ENCODE data around the gene TBC1D9B.
"Not testable (repeated sequence)": the region's sequence is repeated elsewhere in the genome, so short reads cannot be mapped to it uniquely, and the experiment has no call there.

Gene TBC1D9B

DNA sequence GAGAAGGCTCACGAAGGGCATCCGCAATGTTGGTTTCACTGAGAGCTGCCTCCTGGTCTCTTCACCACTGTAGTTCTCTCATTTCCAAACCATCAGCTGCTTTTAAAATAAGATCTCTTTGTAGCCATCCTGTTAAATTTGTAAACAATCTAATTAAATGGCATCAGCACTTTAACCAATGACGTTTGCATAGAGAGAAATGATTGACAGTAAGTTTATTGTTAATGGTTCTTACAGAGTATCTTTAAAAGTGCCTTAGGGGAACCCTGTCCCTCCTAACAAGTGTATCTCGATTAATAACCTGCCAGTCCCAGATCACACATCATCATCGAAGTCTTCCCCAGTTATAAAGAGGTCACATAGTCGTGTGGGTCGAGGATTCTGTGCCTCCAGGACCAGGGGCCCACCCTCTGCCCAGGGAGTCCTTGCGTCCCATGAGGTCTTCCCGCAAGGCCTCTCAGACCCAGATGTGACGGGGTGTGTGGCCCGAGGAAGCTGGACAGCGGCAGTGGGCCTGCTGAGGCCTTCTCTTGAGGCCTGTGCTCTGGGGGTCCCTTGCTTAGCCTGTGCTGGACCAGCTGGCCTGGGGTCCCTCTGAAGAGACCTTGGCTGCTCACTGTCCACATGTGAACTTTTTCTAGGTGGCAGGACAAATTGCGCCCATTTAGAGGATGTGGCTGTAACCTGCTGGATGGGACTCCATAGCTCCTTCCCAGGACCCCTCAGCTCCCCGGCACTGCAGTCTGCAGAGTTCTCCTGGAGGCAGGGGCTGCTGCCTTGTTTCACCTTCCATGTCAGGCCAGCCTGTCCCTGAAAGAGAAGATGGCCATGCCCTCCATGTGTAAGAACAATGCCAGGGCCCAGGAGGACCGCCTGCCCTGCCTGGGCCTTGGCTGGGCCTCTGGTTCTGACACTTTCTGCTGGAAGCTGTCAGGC, 70.4 kb downstream of the TBC1D9B start:
- DNase-seq (ENCODE audit: low spot score), result no peak

DNA sequence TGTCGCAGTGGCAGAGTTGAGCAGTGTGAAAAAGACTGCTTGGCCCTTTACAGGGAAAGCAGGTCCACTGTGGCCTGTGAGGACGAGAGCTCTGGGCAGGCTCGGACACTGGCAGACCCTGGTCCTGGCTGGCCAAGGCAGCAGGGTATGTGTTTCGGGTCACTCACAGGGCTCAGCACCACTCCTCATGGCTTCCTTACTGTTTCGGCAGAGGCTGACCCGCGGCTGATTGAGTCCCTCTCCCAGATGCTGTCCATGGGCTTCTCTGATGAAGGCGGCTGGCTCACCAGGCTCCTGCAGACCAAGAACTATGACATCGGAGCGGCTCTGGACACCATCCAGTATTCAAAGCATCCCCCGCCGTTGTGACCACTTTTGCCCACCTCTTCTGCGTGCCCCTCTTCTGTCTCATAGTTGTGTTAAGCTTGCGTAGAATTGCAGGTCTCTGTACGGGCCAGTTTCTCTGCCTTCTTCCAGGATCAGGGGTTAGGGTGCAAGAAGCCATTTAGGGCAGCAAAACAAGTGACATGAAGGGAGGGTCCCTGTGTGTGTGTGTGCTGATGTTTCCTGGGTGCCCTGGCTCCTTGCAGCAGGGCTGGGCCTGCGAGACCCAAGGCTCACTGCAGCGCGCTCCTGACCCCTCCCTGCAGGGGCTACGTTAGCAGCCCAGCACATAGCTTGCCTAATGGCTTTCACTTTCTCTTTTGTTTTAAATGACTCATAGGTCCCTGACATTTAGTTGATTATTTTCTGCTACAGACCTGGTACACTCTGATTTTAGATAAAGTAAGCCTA, 71.3 kb downstream of the TBC1D9B start:
- no peak for DNase-seq (ENCODE audit: low spot score)

DNA sequence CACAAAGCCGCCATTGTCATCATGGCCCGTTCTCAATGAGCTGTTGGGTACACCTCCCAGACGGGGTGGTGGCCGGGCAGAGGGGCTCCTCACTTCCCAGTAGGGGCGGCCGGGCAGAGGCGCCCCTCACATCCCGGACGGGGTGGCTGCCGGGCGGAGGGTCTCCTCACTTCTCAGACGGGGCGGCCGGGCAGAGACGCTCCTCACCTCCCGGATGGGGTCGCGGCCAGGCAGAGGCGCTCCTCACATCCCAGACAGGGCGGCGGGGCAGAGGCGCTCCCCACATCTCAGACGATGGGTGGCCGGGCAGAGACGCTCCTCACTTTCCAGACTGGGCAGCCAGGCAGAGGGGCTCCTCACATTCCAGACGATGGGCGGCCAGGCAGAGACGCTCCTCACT, 72.8 kb downstream of the TBC1D9B start:
- DNase-seq (ENCODE audit: low spot score), result not testable (repeated sequence)

DNA sequence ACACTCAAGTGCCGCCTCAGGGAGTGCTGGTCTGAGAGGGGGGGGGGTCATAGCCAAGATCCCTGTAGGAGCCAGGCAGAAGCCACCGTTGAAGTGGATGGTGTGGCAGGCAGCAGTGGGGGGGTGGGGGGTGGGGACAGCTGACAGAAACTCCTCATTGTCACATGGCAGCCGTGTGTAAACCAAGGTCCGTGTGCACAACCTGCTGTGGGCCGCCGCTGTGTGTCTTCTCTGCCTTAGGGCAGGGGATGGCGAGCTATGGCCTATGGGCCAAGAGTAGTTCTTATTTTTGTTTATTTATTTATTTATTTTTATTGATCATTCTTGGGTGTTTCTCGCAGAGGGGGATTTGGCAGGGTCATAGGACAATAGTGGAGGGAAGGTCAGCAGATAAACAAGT, 73.6 kb downstream of the TBC1D9B start:
- no peak for DNase-seq (ENCODE audit: low spot score)

DNA sequence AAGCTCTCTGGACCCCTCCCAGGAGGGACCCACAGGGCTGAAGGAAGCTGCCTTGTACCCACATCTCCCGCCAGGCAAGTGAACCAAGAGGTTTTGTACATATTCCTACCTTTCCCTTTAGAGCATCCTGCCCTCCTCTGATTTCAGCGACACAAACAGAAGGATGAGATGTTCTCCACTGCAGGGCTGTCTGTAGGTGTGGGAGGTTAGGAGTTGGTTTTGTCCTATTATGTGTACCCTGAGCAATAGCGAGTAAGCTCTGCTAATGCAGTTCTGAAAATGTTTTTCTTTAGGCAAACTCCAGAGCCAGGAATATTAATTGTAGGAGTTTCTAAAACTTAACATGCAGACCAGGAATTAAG, 74.0 kb downstream of the TBC1D9B start:
- no peak for DNase-seq (ENCODE audit: low spot score)

DNA sequence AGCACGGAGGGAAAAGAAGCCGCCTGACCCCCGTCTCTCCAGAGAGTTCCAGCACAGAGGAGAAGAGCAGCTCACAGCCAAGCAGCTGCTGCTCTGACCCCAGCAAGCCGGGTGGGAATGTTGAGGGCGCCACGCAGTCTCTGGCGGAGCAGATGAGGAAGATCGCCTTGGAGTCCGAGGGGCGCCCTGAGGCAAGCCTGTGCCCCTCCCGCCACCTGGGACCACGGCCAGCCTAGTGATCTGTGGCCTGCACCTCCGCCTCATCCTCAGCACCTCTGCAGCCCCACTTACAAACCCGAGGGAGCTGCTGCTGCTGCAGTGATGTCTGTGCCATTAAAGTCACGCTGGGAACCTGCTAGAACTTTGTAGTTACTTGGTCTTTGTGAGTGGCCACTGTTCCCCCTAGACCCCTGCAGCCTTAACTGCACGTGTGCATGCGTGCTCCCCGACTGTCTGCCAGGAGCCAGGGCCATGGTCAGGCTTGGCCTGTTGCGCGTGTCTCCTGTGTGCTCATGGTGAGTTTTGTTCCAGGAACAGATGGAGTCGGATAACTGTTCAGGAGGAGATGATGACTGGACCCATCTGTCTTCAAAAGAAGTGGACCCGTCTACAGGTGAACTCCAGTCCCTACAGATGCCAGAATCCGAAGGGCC, 74.5 kb downstream of the TBC1D9B start:
- DNase-seq (ENCODE audit: low spot score), result no peak

DNA sequence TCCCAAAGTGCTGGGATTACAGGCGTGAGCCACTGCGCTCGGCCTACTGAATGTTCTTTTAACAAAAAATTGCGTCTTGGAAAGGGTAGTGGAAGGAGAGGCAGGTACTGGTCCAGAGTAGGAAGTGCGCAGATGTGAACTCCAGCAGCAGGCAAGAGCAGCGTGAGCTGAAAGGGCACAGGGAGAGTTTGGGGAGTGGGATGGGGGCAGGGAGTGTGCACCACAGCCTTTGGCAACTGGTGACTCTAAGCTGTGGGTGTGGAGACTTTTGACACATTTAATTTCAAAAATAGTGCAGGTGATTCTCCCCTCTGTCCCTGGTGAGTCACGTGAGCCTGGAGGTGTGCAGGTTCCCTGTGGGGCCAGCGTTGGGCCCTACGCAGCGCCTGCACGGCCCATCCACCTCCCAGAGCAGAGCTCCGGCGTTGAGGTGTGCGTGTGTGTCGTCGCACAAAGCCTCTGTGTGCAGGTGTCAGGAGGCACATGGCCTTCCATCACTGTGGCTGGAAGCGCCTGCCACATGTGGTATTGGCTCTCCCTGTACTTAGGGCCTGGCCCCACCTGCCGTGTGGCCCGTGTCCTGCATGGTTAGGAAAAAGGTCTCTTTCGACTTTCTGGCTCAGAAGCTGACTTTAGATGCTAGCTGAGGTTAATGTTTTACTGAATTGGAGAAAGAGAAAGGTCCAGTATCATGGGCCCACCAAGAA, 75.5 kb downstream of the TBC1D9B start:
- no peak for DNase-seq (ENCODE audit: low spot score)

DNA sequence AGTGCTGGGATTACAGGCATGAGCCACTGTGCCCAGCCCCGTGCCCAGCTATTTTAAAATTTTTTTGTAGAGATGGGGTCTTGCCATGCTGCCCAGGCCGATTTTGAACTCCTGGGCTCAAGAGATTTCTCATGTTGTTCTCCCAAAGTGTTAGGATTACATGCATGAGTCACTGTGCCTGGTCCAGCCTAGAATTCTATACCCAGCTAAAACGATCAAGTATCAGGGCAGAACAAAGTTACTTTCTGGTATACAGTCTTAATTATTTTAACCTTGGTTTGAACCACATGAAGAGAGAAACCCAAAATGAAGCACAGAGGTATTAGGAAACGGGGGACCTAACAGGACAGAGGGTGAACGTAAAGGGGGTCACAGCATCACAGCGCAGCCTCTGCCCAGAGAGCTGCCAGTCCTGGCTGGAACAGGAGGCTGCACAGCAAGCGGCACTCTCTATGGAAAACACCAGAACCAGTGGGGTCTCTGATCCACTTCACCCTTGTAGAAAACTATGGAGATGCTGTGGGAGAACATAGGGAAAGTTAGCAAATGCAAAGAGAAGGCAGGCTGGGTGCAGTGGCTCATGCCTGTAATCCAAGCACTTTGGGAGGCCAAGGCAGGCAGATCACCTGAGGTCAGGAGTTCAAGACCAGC, 76.8 kb downstream of the TBC1D9B start:
- DNase-seq (ENCODE audit: low spot score), result no peak

DNA sequence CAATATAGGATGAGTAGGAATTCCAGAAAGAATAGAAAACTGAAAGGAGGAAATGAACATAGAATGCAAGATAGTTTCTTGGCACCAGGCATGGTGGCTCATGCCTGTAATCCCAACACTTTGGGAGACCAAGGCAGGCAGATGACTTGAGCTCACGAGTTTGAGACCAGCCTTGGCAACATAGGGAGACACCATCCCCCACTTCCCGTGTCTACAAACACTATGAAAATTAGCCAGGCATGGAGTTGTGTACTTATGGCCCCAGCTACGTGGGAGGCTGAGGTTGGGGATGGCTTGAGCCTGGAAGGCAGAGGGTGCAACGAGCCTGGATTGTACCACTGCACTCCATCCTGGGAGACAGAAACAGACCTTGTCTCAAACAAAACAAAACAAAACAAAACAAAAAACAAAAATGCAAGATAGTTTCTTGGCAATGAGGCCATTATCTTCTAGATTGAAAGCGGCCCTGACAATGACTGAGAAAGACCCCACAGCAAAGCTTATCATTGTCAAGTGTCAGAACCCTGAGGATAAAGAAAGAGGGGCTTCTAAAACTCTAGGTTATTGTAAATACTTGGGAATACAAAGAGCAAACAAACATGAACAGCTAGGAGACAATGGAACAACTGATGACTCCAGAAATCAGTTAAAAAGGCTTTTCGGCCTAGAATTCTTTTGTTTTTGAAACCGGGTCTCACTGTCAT, 77.8 kb downstream of the TBC1D9B start:
- no peak for DNase-seq (ENCODE audit: low spot score)

DNA sequence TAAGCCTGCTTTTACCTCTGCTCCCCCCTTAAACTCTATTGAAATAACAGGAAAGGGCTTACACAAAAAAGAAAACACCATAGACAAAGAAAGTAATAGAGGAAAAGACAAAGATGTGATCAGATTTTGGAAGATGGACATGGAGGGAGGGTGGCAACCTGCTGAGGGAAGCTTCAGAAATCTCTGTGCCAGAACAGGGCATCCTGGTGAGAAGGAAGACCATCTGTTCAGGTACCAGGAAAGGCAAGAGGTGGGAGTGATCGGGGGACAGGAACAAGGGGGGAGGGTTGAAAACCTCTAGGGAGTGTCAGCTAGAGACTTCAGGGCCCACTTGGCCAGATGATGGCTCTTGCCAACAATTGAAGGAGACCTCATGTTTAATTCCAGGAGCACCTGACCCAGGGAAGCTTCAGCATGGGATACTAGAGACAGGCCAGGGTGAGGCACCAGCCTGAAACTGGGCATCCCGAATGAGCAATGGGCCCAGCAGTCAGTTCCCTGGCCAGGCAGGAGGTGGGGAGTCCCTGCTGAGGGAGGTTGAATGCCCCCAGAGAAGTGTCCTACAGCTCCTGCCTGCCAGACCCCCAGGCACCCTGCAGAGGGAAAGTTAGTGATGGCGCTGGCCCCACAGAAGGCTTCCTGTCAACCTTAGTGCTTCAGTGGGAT, 78.8 kb downstream of the TBC1D9B start:
- DNase-seq (ENCODE audit: low spot score), result no peak

DNA sequence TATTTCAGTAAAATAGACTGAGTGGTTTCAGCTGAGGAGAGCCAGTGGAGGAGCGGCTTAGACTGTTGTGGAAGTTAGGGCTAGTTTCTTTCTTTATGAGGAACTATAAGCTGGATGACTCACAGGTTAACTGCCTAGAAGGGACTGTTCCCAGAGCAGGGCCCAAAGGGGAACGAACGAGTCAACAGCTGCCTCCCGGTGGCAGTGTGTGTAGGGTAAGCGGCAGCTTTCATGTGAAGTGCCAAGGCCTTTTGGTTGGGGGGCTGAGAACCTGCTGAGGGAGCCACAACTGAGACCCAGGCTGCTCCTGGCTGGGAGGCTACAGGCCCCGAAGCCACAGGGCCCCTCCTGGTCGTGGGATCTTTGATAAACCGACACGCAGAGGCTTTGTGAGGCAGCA, 80.0 kb downstream of the TBC1D9B start:
- no peak for DNase-seq (ENCODE audit: low spot score)

DNA sequence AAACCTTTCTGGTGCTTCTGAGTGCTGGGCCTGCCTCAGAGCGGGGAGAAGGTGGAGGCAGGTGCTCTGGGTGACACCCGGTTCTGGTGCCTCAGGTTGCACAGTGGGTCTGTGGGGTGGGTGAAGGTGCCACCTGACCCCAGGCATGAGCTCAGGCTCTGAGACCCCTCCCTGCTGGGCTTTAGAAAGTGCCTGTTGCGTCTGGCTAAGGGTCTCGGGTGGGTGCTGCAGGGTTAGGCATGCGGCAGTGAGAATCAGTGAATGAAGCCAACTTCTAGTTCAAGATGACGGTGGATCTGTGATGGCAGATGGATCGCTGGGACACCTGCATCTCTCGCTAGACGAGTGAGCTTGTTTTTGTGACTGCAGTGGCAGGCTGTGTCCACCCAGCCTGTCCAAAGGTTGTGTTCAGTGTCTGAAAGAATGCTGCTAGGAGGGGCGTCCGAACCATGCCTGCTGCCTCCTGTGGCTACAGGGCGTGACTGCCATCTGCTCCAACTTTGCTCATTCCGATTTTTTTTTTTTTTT, 82.0 kb downstream of the TBC1D9B start:
- no peak for DNase-seq (ENCODE audit: low spot score)

DNA sequence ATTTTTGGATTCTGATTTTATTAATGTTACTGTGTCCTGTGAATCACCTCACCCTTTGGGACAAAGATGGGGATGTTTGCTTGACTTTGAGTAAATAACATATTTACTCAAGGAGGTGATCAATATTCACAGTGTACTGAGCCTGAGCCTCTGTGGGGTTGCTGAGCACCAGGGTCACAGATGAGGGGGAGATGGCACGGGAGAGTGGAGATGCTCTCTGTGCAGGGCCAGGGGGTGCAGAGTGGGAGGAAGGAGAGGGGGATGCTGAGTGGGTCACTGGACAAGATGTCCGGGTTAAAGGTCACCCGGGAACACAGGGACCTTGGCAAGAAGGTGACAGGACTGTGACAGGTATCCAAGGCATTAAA, 83.0 kb downstream of the TBC1D9B start:
- no peak for DNase-seq (ENCODE audit: low spot score)

DNA sequence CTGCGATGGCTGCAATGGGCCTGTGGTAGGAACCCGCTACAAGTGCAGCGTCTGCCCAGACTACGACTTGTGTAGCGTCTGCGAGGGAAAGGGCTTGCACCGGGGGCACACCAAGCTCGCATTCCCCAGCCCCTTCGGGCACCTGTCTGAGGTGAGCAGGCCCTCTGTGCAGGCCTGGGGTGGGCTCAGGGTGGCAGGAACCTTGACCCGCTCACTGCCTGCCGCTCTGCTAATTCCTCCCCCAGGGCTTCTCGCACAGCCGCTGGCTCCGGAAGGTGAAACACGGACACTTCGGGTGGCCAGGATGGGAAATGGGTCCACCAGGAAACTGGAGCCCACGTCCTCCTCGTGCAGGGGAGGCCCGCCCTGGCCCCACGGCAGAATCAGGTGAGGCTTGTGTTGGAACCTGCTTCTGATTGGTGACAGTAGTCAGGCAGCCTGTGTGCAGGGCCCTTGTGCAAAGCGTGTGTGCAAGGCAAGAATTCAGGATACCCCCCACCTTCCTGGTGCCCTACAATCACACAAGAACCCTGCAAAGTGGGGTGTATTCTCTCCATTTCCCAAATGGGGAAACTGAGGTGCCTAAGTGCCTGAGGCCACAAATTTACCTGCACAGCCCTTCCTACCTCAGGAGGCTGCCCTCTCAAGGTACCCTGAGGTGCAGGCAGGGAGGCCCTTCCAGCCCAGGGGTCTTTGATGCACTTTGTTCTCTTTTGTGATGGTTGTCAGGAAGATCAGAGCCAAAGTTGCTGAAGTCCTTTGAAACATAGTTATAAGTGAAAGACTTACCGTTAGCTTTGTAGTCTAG, 83.6 kb downstream of the TBC1D9B start:
- DNase-seq (ENCODE audit: low spot score), result no peak

DNA sequence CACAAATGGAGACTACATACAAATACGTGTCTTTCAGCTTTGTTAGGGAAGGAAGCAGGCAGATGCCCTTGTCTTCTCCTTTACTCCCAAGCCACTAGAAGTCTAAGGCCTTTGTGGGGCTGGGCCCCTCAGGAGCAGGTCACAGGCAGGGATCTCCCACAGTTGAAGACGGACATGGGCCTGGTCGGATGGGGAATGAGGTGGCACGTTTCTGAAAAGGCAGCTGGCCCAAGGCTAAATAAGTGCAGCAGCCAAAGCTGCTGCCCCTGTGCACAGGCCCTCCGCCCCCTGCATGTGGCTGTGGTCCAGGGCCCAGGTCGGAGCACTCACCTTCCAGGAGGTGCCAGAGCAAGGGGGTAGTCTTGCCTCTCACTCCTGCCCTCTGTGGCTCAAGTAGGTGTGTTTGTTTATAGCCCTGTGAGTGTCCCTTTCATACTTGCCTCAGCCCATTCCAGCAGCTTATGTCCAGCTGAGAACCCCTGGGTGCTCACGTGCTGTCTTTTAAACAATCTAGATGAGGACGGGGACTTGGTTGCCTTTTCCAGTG, 85.2 kb downstream of the TBC1D9B start:
- no peak for DNase-seq (ENCODE audit: low spot score)

DNA sequence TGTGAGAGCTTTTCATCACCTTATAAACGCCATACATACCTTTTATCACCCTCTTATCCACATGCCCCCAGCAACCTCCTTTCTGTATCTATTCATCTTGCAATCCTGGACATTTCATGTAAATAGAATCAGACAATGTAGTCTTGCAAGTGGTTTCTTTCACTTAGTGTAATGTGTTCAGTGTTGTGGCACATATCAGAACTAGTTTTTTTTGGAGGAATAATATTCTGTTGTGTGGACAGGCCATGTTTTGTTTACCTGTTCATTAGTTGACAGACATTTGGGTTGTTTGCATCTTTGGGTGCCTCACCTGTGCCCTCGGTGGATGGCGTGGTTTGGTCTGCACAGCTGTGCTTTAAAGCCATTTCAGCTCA, 85.7 kb downstream of the TBC1D9B start:
- DNase-seq (ENCODE audit: low spot score), result no peak

DNA sequence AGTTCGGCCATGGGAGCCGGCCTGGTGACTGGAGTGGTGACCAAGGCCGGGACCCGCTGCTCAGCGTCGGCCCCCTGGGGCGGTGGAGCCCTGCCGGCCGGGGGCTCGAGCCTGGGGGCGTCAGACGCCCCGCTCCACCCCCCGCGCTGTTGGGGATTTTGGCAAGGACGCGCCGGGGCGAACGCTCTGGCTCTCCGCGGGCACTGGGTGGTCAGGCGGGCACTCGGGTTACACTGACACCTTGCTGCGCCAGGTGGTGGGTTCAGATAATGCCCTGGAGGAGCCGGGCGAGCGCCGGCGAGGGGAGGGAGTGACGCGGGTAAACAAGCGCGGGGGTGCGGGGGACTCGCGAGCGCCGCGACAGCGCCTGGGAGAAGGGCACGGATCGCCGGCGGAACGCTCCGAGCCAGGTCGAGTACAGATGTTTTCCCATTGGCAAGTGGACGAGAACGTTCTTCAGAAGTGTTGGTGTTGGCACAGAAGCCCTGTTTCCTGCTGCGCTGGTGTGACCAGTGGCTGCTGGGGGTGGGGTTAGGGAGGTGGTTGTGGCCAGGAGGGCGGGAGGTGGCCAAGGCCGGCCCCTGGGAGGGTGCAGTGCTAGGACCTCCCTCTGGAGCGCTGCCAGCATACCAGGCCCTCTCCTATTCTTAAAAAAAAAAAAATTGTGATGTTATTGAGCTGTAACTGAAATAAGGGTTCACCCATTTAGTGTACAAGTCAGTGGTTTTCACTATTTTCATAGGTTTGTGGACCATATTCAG, 86.2 kb downstream of the TBC1D9B start:
- DNase-seq (ENCODE audit: low spot score), result peak; percentile 91
